Psoas muscle (tissue), 8 donors: ENCODE measurements around the gene PABPC3. TPM values are rescaled to one million over a fixed set of nuclear protein-coding genes. Genes with fewer than 3 reads are reported as not detected.

Experiments
- ATAC-seq, 4 donors: fragments of 200-7000 bp; cut with Tn5 transposase; one replicate each; pipeline ENCODE4 v1.9.1; 2020; ENCODE audit warnings: moderate library complexity in 3 of 4, mild to moderate bottlenecking in 2 of 4
- DNase-seq, 2 donors: peaks; one replicate each; pipeline ENCODE4 v3.0.0-alpha.2; 2020
- H3K27ac ChIP-seq: fragments of 200-600 bp; one replicate; pipeline ENCODE4 v1.8.0; 2022
- H3K27me3 ChIP-seq, 3 donors: fragments of 200-600 bp in 1 of 3; one replicate each; pipeline versions ENCODE4 v1.6.1 to v1.8.0; 2013 to 2022; ENCODE audit warnings: low read length in 2 of 3, mild to moderate bottlenecking in 2 of 3, moderate library complexity in 1 of 3; ENCODE audit not compliant: insufficient read depth in 3 of 3
- H3K36me3 ChIP-seq, 2 donors: fragments of 200-600 bp in 1 of 2; one replicate each; pipeline versions ENCODE4 v1.6.1 to v1.8.0; 2013 to 2022; ENCODE audit warnings: low read depth in 1 of 2, mild to moderate bottlenecking in 1 of 2, moderate library complexity in 1 of 2; ENCODE audit not compliant: insufficient read depth in 1 of 2
- H3K4me1 ChIP-seq: fragments of 200-600 bp; one replicate; pipeline ENCODE4 v1.8.0; 2022
- H3K4me3 ChIP-seq: fragments of 200-600 bp; one replicate; pipeline ENCODE4 v1.8.0; 2022; ENCODE audit warnings: mild to moderate bottlenecking
- H3K9me3 ChIP-seq: fragments of 200-600 bp; one replicate; pipeline ENCODE4 v1.8.0; 2022
- CTCF ChIP-seq: fragments of 200-600 bp; IDR thresholded peaks from one replicate; pipeline ENCODE4 v1.8.0; 2022; ENCODE audit warnings: antibody characterized with exemption
- WGBS, 3 donors: extraction: QIAGEN DNeasy Blood & Tissue Kit; methylation state at CpG; one replicate each; pipeline versions ENCODE4 v1.1.6 to v1.1.7; 2013; 5-methylcytosine and 5-hydroxymethylcytosine counted together
- intact Hi-C, 2 donors: fragments of 100-400 bp; cut with DNase I; formaldehyde crosslinking; loops; one replicate each; pipeline versions ENCODE4 v1.11.0 to v1.14.2; 2022
- polyA plus RNA-seq, 3 donors: library from polyadenylated mRNA; stranded (reverse); fragments of 200-250 nt; gene quantifications; one replicate each; pipeline ENCODE4 v1.2.3, GENCODE V29; 2013
- total RNA-seq, 4 donors: library from RNA; stranded (reverse); fragmentation: NEBNext Ultra II Directional in 2 of 4; extraction: Animal tissue kit (Norgen Biotek cat#: 25700) in 2 of 4; gene quantifications; one replicate each; pipeline versions ENCODE4 v1.2.1 to v1.2.4, GENCODE V29; 2021 to 2023
- donor health status: healthy with polysubstance abuse.
- donor health status: DM: no; HTN: no; CAD: no; lungs with moderate emphysema.
- donor health status: Bipolar disorder and iron deficiency.
- donor health status: healthy.
- donor health status: DM: yes; HTN: yes; CAD: no.
- donor health status: DM: no; HTN: no; CAD: no.
- donor health status: DM: no; HTN: no; CAD: no.
- donor health status: DM: yes; HTN: yes; CAD: no.

Gene PABPC3
- total and polyA plus RNA-seq, 7 donors = 0.01 to 0.11 (median 0.04) TPM; not detected in 2

GRCh38 chr13:25131881-25132420 is 36.0 kb downstream of the PABPC3 start:
- no peak for ATAC-seq
- H3K27me3 ChIP-seq = no peaks in the 10 kb centered on the region
- intact Hi-C loops = no loop called here
- TF ChIP-seq CTCF = no peak
- 57 to 63% (median 59%) methylated on average over 6 of the region's 6 CpGs for WGBS, 3 donors
- DNase-seq = no peak
- no peaks in the 10 kb centered on the region for H3K4me1 ChIP-seq
- no peaks in the 10 kb centered on the region for H3K9me3 ChIP-seq
- H3K27ac ChIP-seq = no peak overlapping the region
- no peak overlapping the region for H3K4me3 ChIP-seq
- H3K36me3 ChIP-seq = no peaks in the 10 kb centered on the region

GRCh38 chr13:25132751-25133390 is 36.9 kb downstream of the PABPC3 start:
- Histone ChIP-seq H3K4me1 (no peaks in the 10 kb centered on the region), H3K36me3 (no peaks in the 10 kb centered on the region), H3K27ac (no peak overlapping the region), H3K9me3 (no peaks in the 10 kb centered on the region), H3K4me3 (no peak overlapping the region), H3K27me3 (peaks cover 0 to 3% (median 0%) of the 10 kb centered on the region in 3 donors)
- 57 to 59% (median 57%) methylated on average over 5 of the region's 5 CpGs for WGBS, 3 donors
- ATAC-seq = no peak
- intact Hi-C loops = no loop called here
- no peak for DNase-seq
- TF ChIP-seq CTCF = no peak

DNA sequence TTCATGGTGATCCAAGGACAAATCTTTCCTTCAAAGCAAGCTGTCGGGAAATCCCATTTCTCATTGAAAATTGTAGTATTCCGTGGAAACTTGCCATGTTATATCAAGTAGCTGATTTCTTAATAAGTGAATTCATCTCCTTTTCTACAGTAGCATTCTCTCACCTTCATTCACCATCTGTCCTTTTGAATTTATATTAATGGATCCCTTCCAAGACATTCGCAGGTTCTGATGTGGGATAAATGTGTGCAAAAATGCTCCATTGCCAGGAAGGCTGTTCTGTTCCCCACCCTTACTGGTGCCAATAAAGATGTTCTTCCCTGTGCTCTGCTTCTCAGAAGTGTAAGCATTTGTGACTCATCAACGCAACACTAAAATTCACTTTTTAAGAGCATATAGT is 40.0 kb downstream of the PABPC3 start:
- no peak for TF ChIP-seq CTCF
- Histone ChIP-seq H3K27ac (no peak overlapping the region), H3K4me3 (no peak overlapping the region), H3K27me3 (peaks cover 0 to 4% (median 3%) of the 10 kb centered on the region in 3 donors), H3K36me3 (no peaks in the 10 kb centered on the region), H3K4me1 (no peaks in the 10 kb centered on the region), H3K9me3 (no peaks in the 10 kb centered on the region)
- intact Hi-C loops = no loop called here
- 80 to 91% (median 85%) methylated on average over 4 of the region's 4 CpGs for WGBS, 3 donors
- no peak for DNase-seq
- no peak for ATAC-seq

DNA sequence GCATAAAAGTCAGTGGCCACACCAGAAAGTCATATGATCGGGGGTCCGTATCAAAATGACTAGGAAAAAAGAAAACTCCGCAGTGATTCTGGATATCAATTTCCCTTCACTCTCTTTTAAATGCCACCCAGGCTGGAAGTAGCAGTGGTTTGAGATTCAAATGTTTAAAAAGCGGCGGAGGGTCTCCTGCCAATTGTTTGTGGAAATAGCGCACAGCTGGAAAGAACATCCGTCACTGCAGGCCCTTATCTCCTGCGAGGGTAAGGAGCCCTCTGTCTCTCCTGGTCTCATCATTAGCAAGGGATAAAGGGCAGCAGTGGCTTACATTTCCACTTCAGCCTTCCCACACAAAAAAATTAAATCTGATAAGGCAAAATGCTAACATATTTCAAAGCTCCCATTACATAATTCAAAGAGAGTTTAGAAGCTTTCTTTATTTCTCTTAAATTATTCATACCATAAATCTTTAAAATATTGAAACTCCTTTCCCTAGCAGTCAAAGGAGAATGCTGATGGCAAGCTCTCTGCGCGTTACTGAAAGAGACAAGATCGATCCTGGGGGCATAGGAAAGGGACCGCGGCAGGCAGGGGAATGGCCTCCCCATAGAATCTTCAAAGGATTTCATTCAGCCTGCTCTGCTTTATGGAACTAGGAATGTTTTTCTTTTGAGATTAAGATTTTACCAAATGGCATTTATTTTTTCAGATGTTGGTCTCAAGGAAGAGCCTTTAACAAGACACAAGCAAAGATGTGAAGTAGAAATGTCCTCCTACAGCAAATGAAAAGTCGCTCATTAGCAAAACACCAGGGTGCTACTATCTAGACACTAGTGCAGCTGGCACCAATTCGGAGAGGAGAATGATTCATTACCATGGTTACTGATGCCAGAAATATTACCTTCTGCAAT is 41.2 kb downstream of the PABPC3 start:
- no peak for ATAC-seq

More for the DNA sequence above, 41.2 kb downstream of the PABPC3 start:
- Histone ChIP-seq H3K27ac (no peak overlapping the region), H3K4me3 (no peak overlapping the region), H3K9me3 (no peaks in the 10 kb centered on the region), H3K36me3 (no peaks in the 10 kb centered on the region), H3K4me1 (no peaks in the 10 kb centered on the region), H3K27me3 (peaks cover 0 to 4% (median 3%) of the 10 kb centered on the region in 3 donors)
- DNase-seq = no peak
- 24 to 26% (median 24%) methylated on average over 15 of the region's 15 CpGs for WGBS, 3 donors
- intact Hi-C loops = no loop called here
- TF ChIP-seq CTCF = no peak
